BLaER1 treated with 17β-estradiol and CSF1 and Interleukin-3, amounts not matched to agents 10 nM and 100 nM (cell line): ENCODE measurements around the gene CUX1.

Source experiments
- H3K27ac ChIP-seq, 11 experiments: shearing (Covaris generic); formaldehyde crosslinking; 2 replicates each; pipeline ENCODE4 v1.8.1; 2022
- H3K27me3 ChIP-seq, 11 experiments: shearing (Covaris generic); formaldehyde crosslinking; 2 replicates each; pipeline ENCODE4 v1.8.1; 2022
- H3K36me3 ChIP-seq, 11 experiments: shearing (Covaris generic); formaldehyde crosslinking; 2 replicates each; pipeline ENCODE4 v1.8.1; 2022
- H3K4me1 ChIP-seq, 10 experiments: shearing (Covaris generic); formaldehyde crosslinking; 2 replicates each; pipeline ENCODE4 v1.8.1; 2022
- H3K4me2 ChIP-seq, 11 experiments: shearing (Covaris generic); formaldehyde crosslinking; 2 replicates each; pipeline ENCODE4 v1.8.1; 2022
- H3K4me3 ChIP-seq, 10 experiments: shearing (Covaris generic); formaldehyde crosslinking; 2 replicates each; pipeline ENCODE4 v1.8.1; 2022
- H3K9ac ChIP-seq, 11 experiments: shearing (Covaris generic); formaldehyde crosslinking; 2 replicates each; pipeline ENCODE4 v1.8.1; 2022
- H3K9me3 ChIP-seq, 11 experiments: shearing (Covaris generic); formaldehyde crosslinking; replicated peaks in 1 of 11; 2 replicates each; pipeline ENCODE4 v1.8.1; 2022
- H4K20me1 ChIP-seq, 11 experiments: shearing (Covaris generic); formaldehyde crosslinking; 2 replicates each; pipeline ENCODE4 v1.8.1; 2022
- Cebpa-rat ChIP-seq, 11 experiments: shearing (Covaris generic); IDR thresholded peaks; 2 replicates each; pipeline ENCODE4 v1.8.1; 2022

CUX1 gene

GRCh38 chr7:101871351-101871750 lies 53.9 kb downstream of the CUX1 start:
- Histone ChIP-seq H3K27me3 (no peaks in the 10 kb centered on the region), H4K20me1 (peaks cover 99 to 100% (median 100%) of the 10 kb centered on the region in 11 experiments; a peak in 21 of 22 replicates), H3K4me3 (no peak overlapping the region), H3K9me3 (no peaks in the 10 kb centered on the region), H3K9ac (no peak overlapping the region), H3K4me2 (peak overlapping the region in 9 of 11 experiments; percentile 7 to 92 (median 29); a peak in 12 of 22 replicates), H3K27ac (no peak overlapping the region), H3K36me3 (peaks cover 4 to 26% (median 8%) of the 10 kb centered on the region in 11 experiments; a peak in 10 of 22 replicates), H3K4me1 (peaks cover 47 to 95% (median 84%) of the 10 kb centered on the region in 10 experiments)
- TF ChIP-seq Cebpa-rat (IDR thresholded peaks at IDR 0.05) = no peak

GRCh38 chr7:101874028-101874427 lies 56.6 kb downstream of the CUX1 start:
- TF ChIP-seq Cebpa-rat (IDR thresholded peaks at IDR 0.05) = no peak
- Histone ChIP-seq H3K36me3 (peaks cover 4 to 27% (median 9%) of the 10 kb centered on the region in 11 experiments; a peak in 9 of 22 replicates), H3K9me3 (no peaks in the 10 kb centered on the region), H4K20me1 (peaks cover 99 to 100% (median 100%) of the 10 kb centered on the region in 11 experiments; a peak in 21 of 22 replicates), H3K27ac (0 out of 22 replicates have a peak overlapping the region, but pooled peaks of 1 of the 11 experiments have one; percentile 10), H3K4me3 (no peak overlapping the region), H3K4me1 (peaks cover 35 to 94% (median 80%) of the 10 kb centered on the region in 10 experiments), H3K9ac (no peak overlapping the region), H3K27me3 (no peaks in the 10 kb centered on the region), H3K4me2 (peak overlapping the region in 6 of 11 experiments; percentile 0 to 61 (median 40); a peak in 10 of 22 replicates)

- peak overlapping the region in 7 of 11 experiments; percentile 0 to 61 (median 38); a peak in 11 of 22 replicates for H3K4me2 ChIP-seq
These were observed 57.9 kb downstream of the CUX1 start for GRCh38 chr7:101875283-101875846.

GRCh38 chr7:101877882-101878591 lies 60.6 kb downstream of the CUX1 start:
- Histone ChIP-seq H3K4me1 (peaks cover 52 to 99% (median 90%) of the 10 kb centered on the region in 10 experiments), H3K4me3 (no peak overlapping the region), H3K4me2 (peak overlapping the region; percentile 15 to 86 (median 77)), H3K27ac (0 out of 22 replicates have a peak overlapping the region, but pooled peaks of 1 of the 11 experiments have one; percentile 36), H3K9me3 (no peaks in the 10 kb centered on the region), H3K27me3 (no peaks in the 10 kb centered on the region), H3K36me3 (peaks cover 4 to 27% (median 9%) of the 10 kb centered on the region in 11 experiments; a peak in 9 of 22 replicates), H3K9ac (no peak overlapping the region), H4K20me1 (peaks cover 99 to 100% (median 100%) of the 10 kb centered on the region in 11 experiments)
- no peak for TF ChIP-seq Cebpa-rat (IDR thresholded peaks at IDR 0.05)

More at GRCh38 chr7:101875283-101875846, 57.9 kb downstream of the CUX1 start:
- H3K36me3 ChIP-seq = peaks cover 4 to 27% (median 9%) of the 10 kb centered on the region in 11 experiments; a peak in 9 of 22 replicates
- no peaks in the 10 kb centered on the region for H3K27me3 ChIP-seq
- no peaks in the 10 kb centered on the region for H3K9me3 ChIP-seq
- TF ChIP-seq Cebpa-rat (IDR thresholded peaks at IDR 0.05) = no peak
- peak overlapping the region in 1 of 11 experiments; percentile 10; a peak in 1 of 22 replicates for H3K27ac ChIP-seq
- H4K20me1 ChIP-seq = peaks cover 99 to 100% (median 100%) of the 10 kb centered on the region in 11 experiments; a peak in 21 of 22 replicates
- H3K4me3 ChIP-seq = no peak overlapping the region
- H3K9ac ChIP-seq = 0 out of 22 replicates have a peak overlapping the region, but pooled peaks of 5 of the 11 experiments have one; percentile 2 to 22 (median 15)
- peaks cover 40 to 94% (median 80%) of the 10 kb centered on the region in 10 experiments for H3K4me1 ChIP-seq

GRCh38 chr7:101878938-101879337 lies 61.5 kb downstream of the CUX1 start:
- no peaks in the 10 kb centered on the region for H3K27me3 ChIP-seq
- peaks cover 99 to 100% (median 100%) of the 10 kb centered on the region in 11 experiments for H4K20me1 ChIP-seq
- no peaks in the 10 kb centered on the region for H3K9me3 ChIP-seq
- H3K27ac ChIP-seq = peak overlapping the region in 3 of 11 experiments; percentile 23 to 36 (median 27); a peak in 4 of 22 replicates
- no peak for TF ChIP-seq Cebpa-rat (IDR thresholded peaks at IDR 0.05)
- no peak overlapping the region for H3K4me3 ChIP-seq
- H3K4me2 ChIP-seq = peak overlapping the region; percentile 52 to 86 (median 79)
- peaks cover 61 to 99% (median 93%) of the 10 kb centered on the region in 10 experiments for H3K4me1 ChIP-seq
- peaks cover 4 to 23% (median 9%) of the 10 kb centered on the region in 11 experiments; a peak in 9 of 22 replicates for H3K36me3 ChIP-seq
- peak overlapping the region in 2 of 11 experiments; percentile 7 to 15; a peak in 2 of 22 replicates for H3K9ac ChIP-seq

GRCh38 chr7:101879565-101879964 lies 62.1 kb downstream of the CUX1 start:
- H3K9me3 ChIP-seq = no peaks in the 10 kb centered on the region
- H3K9ac ChIP-seq = peak overlapping the region in 2 of 11 experiments; percentile 15 to 39; a peak in 3 of 22 replicates
- H3K4me3 ChIP-seq = no peak overlapping the region
- H3K4me2 ChIP-seq = peak overlapping the region; percentile 52 to 86 (median 79)
- H3K27me3 ChIP-seq = no peaks in the 10 kb centered on the region
- peaks cover 2 to 18% (median 9%) of the 10 kb centered on the region in 11 experiments; a peak in 8 of 22 replicates for H3K36me3 ChIP-seq
- TF ChIP-seq Cebpa-rat (IDR thresholded peaks at IDR 0.05) = no peak
- H3K27ac ChIP-seq = peak overlapping the region in 8 of 11 experiments; percentile 13 to 40 (median 24); a peak in 13 of 22 replicates
- H4K20me1 ChIP-seq = peaks cover 99 to 100% (median 100%) of the 10 kb centered on the region in 11 experiments
- H3K4me1 ChIP-seq = peaks cover 68 to 99% (median 93%) of the 10 kb centered on the region in 10 experiments

- Histone ChIP-seq H3K4me3 (no peak overlapping the region), H4K20me1 (peaks cover 99 to 100% (median 100%) of the 10 kb centered on the region in 11 experiments), H3K9ac (peak overlapping the region in 9 of 11 experiments; percentile 5 to 53 (median 25); a peak in 5 of 22 replicates), H3K4me1 (peaks cover 77 to 99% (median 93%) of the 10 kb centered on the region in 10 experiments), H3K4me2 (peak overlapping the region; percentile 52 to 86 (median 79)), H3K27ac (peak overlapping the region in 10 of 11 experiments; percentile 9 to 61 (median 42); a peak in 17 of 22 replicates), H3K27me3 (no peaks in the 10 kb centered on the region), H3K9me3 (no peaks in the 10 kb centered on the region), H3K36me3 (peaks cover 0 to 14% (median 5%) of the 10 kb centered on the region in 11 experiments; a peak in 6 of 22 replicates)
- no peak for TF ChIP-seq Cebpa-rat (IDR thresholded peaks at IDR 0.05)
These were observed 63.0 kb downstream of the CUX1 start for GRCh38 chr7:101880282-101881054.

GRCh38 chr7:101882005-101882421 lies 64.6 kb downstream of the CUX1 start:
- Histone ChIP-seq H3K9me3 (no peaks in the 10 kb centered on the region), H3K27me3 (no peaks in the 10 kb centered on the region), H3K4me1 (peaks cover 92 to 100% (median 99%) of the 10 kb centered on the region in 10 experiments), H3K27ac (peak overlapping the region in 5 of 11 experiments; percentile 50 to 62 (median 56); a peak in 5 of 22 replicates), H3K36me3 (peaks cover 0 to 6% (median 0%) of the 10 kb centered on the region in 11 experiments; a peak in 1 of 22 replicates), H3K4me3 (no peak overlapping the region), H4K20me1 (peaks cover 100% of the 10 kb centered on the region in 11 experiments), H3K4me2 (peak overlapping the region; percentile 71 to 86 (median 79)), H3K9ac (0 out of 22 replicates have a peak overlapping the region, but pooled peaks of 1 of the 11 experiments have one; percentile 27)
- TF ChIP-seq Cebpa-rat (IDR thresholded peaks at IDR 0.05) = no peak
